H7 (cell line): ENCODE results near the gene KRABD2.
A peak's percentile ranks its signal among the peaks of the same experiment; 100 is the strongest.
"Not testable (repeated sequence)": the region's sequence is repeated elsewhere in the genome, so short reads cannot be mapped to it uniquely, and the experiment has no call there.

ENCODE experiments used
- DNase-seq: peaks from one replicate; pipeline ENCODE4 v3.0.0; 2012
- H3K27me3 ChIP-seq: 2 replicates; pipeline ENCODE4 v1.6.0; 2011; ENCODE audit warnings: mild to moderate bottlenecking, low read length; ENCODE audit not compliant: control insufficient read depth, insufficient read depth
- H3K36me3 ChIP-seq: replicated peaks from 2 replicates; pipeline ENCODE4 v1.5.1; 2011; ENCODE audit warnings: low read length; ENCODE audit not compliant: control insufficient read depth, insufficient read depth
- H3K4me3 ChIP-seq: 2 replicates; pipeline ENCODE4 v1.5.1; 2011; ENCODE audit warnings: low read depth, mild to moderate bottlenecking, control low read depth, low read length, moderate library complexity; ENCODE audit not compliant: insufficient read depth

Gene KRABD2

GRCh38 chr17:8382052-8382879 lies 5.8 kb upstream of the KRABD2 start:
- peaks cover 35% of the 10 kb centered on the region for H3K36me3 ChIP-seq
- H3K4me3 ChIP-seq: peak overlapping the region; percentile 88
- DNase-seq: no peak
- no peaks in the 10 kb centered on the region for H3K27me3 ChIP-seq

GRCh38 chr17:8380049-8380448 lies 3.5 kb upstream of the KRABD2 start:
- no peaks in the 10 kb centered on the region for H3K27me3 ChIP-seq
- no peak for DNase-seq
- H3K4me3 ChIP-seq: no peak overlapping the region
- H3K36me3 ChIP-seq: peaks cover 37% of the 10 kb centered on the region

GRCh38 chr17:8378117-8378516 lies 1.6 kb upstream of the KRABD2 start:
- DNase-seq, H3K27me3 ChIP-seq, H3K4me3 ChIP-seq: not testable (repeated sequence)
- peaks cover 37% of the 10 kb centered on the region for H3K36me3 ChIP-seq

- Histone ChIP-seq H3K27me3 (no peaks in the 10 kb centered on the region), H3K4me3 (no peak overlapping the region), H3K36me3 (peaks cover 37% of the 10 kb centered on the region)
- DNase-seq: no peak
Observed at GRCh38 chr17:8377422-8377821, 918 bp upstream of the KRABD2 start.

- no peaks in the 10 kb centered on the region for H3K27me3 ChIP-seq
- peak; percentile 55 for DNase-seq
- peak overlapping the region; percentile 54 for H3K4me3 ChIP-seq
- peaks cover 30% of the 10 kb centered on the region for H3K36me3 ChIP-seq
Observed at GRCh38 chr17:8375738-8376259, 705 bp downstream of the KRABD2 start.

- not testable (repeated sequence) for H3K27me3 ChIP-seq, DNase-seq, H3K4me3 ChIP-seq
- H3K36me3 ChIP-seq: peaks cover 17% of the 10 kb centered on the region
Observed at GRCh38 chr17:8373856-8374255, 2.6 kb downstream of the KRABD2 start.

GRCh38 chr17:8372422-8372821 lies 4.1 kb downstream of the KRABD2 start:
- Histone ChIP-seq H3K4me3 (no peak overlapping the region), H3K27me3 (no peaks in the 10 kb centered on the region), H3K36me3 (peaks cover 12% of the 10 kb centered on the region)
- DNase-seq: no peak

- no peaks in the 10 kb centered on the region for H3K27me3 ChIP-seq
- H3K4me3 ChIP-seq: no peak overlapping the region
- DNase-seq: no peak
- H3K36me3 ChIP-seq: peaks cover 9% of the 10 kb centered on the region
Observed at GRCh38 chr17:8371786-8372185, 4.7 kb downstream of the KRABD2 start.

GRCh38 chr17:8369944-8370343 lies 6.6 kb downstream of the KRABD2 start:
- H3K4me3 ChIP-seq: no peak overlapping the region
- DNase-seq: no peak
- no peaks in the 10 kb centered on the region for H3K27me3 ChIP-seq
- H3K36me3 ChIP-seq: peaks cover 10% of the 10 kb centered on the region

GRCh38 chr17:8368193-8368592 lies 8.3 kb downstream of the KRABD2 start:
- DNase-seq: no peak
- Histone ChIP-seq H3K36me3 (peaks cover 10% of the 10 kb centered on the region), H3K4me3 (no peak overlapping the region), H3K27me3 (no peaks in the 10 kb centered on the region)

- no peaks in the 10 kb centered on the region for H3K27me3 ChIP-seq
Observed at GRCh38 chr17:8366231-8366630, 10.3 kb downstream of the KRABD2 start.

GRCh38 chr17:8365143-8365542 lies 11.4 kb downstream of the KRABD2 start:
- no peak overlapping the region for H3K4me3 ChIP-seq
- no peak for DNase-seq
- no peaks in the 10 kb centered on the region for H3K27me3 ChIP-seq
- peaks cover 8% of the 10 kb centered on the region for H3K36me3 ChIP-seq

More at GRCh38 chr17:8366231-8366630, 10.3 kb downstream of the KRABD2 start:
- H3K4me3 ChIP-seq: no peak overlapping the region
- DNase-seq: no peak
- peaks cover 8% of the 10 kb centered on the region for H3K36me3 ChIP-seq

- no peaks in the 10 kb centered on the region for H3K27me3 ChIP-seq
- H3K36me3 ChIP-seq: 0 out of 2 replicates have a peak, but pooled peaks cover 1% of the 10 kb centered on the region
- no peak for DNase-seq
- no peak overlapping the region for H3K4me3 ChIP-seq
Observed at GRCh38 chr17:8362651-8363332, 13.7 kb downstream of the KRABD2 start.

- H3K4me3 ChIP-seq: no peak overlapping the region
Observed at GRCh38 chr17:8360751-8361150, 15.8 kb downstream of the KRABD2 start.

GRCh38 chr17:8360260-8360659 lies 16.2 kb downstream of the KRABD2 start:
- no peak for DNase-seq

More at GRCh38 chr17:8360751-8361150, 15.8 kb downstream of the KRABD2 start:
- DNase-seq: no peak
- 0 out of 2 replicates have a peak, but pooled peaks cover 1% of the 10 kb centered on the region for H3K36me3 ChIP-seq
- H3K27me3 ChIP-seq: no peaks in the 10 kb centered on the region

More at GRCh38 chr17:8360260-8360659, 16.2 kb downstream of the KRABD2 start:
- no peak overlapping the region for H3K4me3 ChIP-seq
- H3K27me3 ChIP-seq: no peaks in the 10 kb centered on the region
- H3K36me3 ChIP-seq: 0 out of 2 replicates have a peak, but pooled peaks cover under 1% of the 10 kb centered on the region
